NCI-H1436 (cell line): Measurements from ENCODE around the gene SGCE.

Experiments used
- DNase-seq: peaks from one replicate; lab custom pipeline; 2025; lab: John Stamatoyannopoulos, UW

SGCE gene

GRCh38 chr7:94565247-94565894 is 90.6 kb downstream of the SGCE start:
- no peak for DNase-seq

GRCh38 chr7:94562525-94562924 is 93.4 kb downstream of the SGCE start:
- DNase-seq, result no peak

- DNase-seq, result no peak
These were observed 94.0 kb downstream of the SGCE start for GRCh38 chr7:94561841-94562514.

GRCh38 chr7:94559972-94560371 is 96.0 kb downstream of the SGCE start:
- no peak for DNase-seq

- no peak for DNase-seq
These were observed 98.7 kb downstream of the SGCE start for GRCh38 chr7:94557215-94557614.

- DNase-seq, result no peak
These were observed 99.9 kb downstream of the SGCE start for GRCh38 chr7:94556028-94556427.

GRCh38 chr7:94547126-94547525 is 108.8 kb downstream of the SGCE start:
- DNase-seq, result no peak

- DNase-seq, result no peak
These were observed 115.5 kb downstream of the SGCE start for GRCh38 chr7:94540428-94540827.
